Measurements from ENCODE around the gene TRAK1.

The TRAK1 gene

GRCh38 chr3:42153039-42153438, 61.9 kb downstream of the TRAK1 start:
- no peak overlapping the region for H3K18ac ChIP-seq (ENCODE audit: low read depth in 1 of 2, low read length in 2 of 2)
- H3K27me3 ChIP-seq (ENCODE audit: control insufficient read depth in 1 of 2, insufficient read depth in 1 of 2, low read length in 2 of 2) = no peaks in the 10 kb centered on the region
- H3K4ac ChIP-seq (ENCODE audit: low read depth in 1 of 2, low read length in 2 of 2) = no peak overlapping the region
- H3K4me3 ChIP-seq (ENCODE audit: insufficient read depth in 1 of 2, low read depth in 1 of 2, low read length in 2 of 2) = no peak overlapping the region
- no peak overlapping the region for H4K8ac ChIP-seq (ENCODE audit: low read length)
- no peak overlapping the region for H2AFZ ChIP-seq (ENCODE audit: low read depth, low read length)
- peaks cover 0 to 2% of the 10 kb centered on the region in 2 experiments for H3K36me3 ChIP-seq (ENCODE audit: control insufficient read depth in 1 of 2, insufficient read depth in 2 of 2, low read depth in 1 of 2, low read length in 2 of 2)
- H3K14ac ChIP-seq (ENCODE audit: low read length in 2 of 2) = no peak overlapping the region
- H2BK5ac ChIP-seq (ENCODE audit: low read depth, low read length, poor library complexity, severe bottlenecking) = no peak overlapping the region
- WGBS = 79% methylated on average over 3 of the region's 4 CpGs
- H3K4me2 ChIP-seq (ENCODE audit: low read length, poor library complexity, severe bottlenecking) = no peak overlapping the region
- no peak overlapping the region for H2AK5ac ChIP-seq (ENCODE audit: low read length, severe bottlenecking)
- H3K79me1 ChIP-seq (replicated peaks; ENCODE audit: low read length, poor library complexity, severe bottlenecking) = peaks cover 43% of the 10 kb centered on the region
- no peak overlapping the region for H3K23ac ChIP-seq (ENCODE audit: low read length in 2 of 2)
- no peak overlapping the region for H2BK120ac ChIP-seq (ENCODE audit: low read depth, low read length)
- no peak overlapping the region for H3K27ac ChIP-seq (ENCODE audit: low read length, poor library complexity, severe bottlenecking)
- peaks cover 3% of the 10 kb centered on the region for H3K4me1 ChIP-seq (ENCODE audit: control insufficient read depth, insufficient read depth, low read depth, low read length)
- no peak overlapping the region for H2BK12ac ChIP-seq (ENCODE audit: low read length in 2 of 2)
- no peaks in the 10 kb centered on the region for H3K9me3 ChIP-seq (ENCODE audit: control insufficient read depth, low read length)
- no peak overlapping the region for H3K9ac ChIP-seq (ENCODE audit: low read length)
- DNase-seq = no peak
- H2BK15ac ChIP-seq (ENCODE audit: low read depth, poor library complexity, severe bottlenecking) = no peak overlapping the region
- no peak overlapping the region for H4K91ac ChIP-seq (ENCODE audit: low read length)

GRCh38 chr3:42157540-42158538, 66.7 kb downstream of the TRAK1 start:
- Histone ChIP-seq H3K4me2 (ENCODE audit: low read length, poor library complexity, severe bottlenecking) (no peak overlapping the region), H3K14ac (ENCODE audit: low read length in 2 of 2) (no peak overlapping the region), H3K4me3 (ENCODE audit: insufficient read depth in 1 of 2, low read depth in 1 of 2, low read length in 2 of 2) (no peak overlapping the region), H3K27me3 (ENCODE audit: control insufficient read depth in 1 of 2, insufficient read depth in 1 of 2, low read length in 2 of 2) (no peaks in the 10 kb centered on the region), H2AK5ac (ENCODE audit: low read length, severe bottlenecking) (no peak overlapping the region), H2BK5ac (ENCODE audit: low read depth, low read length, poor library complexity, severe bottlenecking) (no peak overlapping the region), H3K9me3 (ENCODE audit: control insufficient read depth, low read length) (no peaks in the 10 kb centered on the region), H3K23ac (ENCODE audit: low read length in 2 of 2) (no peak overlapping the region), H3K27ac (ENCODE audit: low read length, poor library complexity, severe bottlenecking) (no peak overlapping the region), H3K18ac (ENCODE audit: low read depth in 1 of 2, low read length in 2 of 2) (no peak overlapping the region), H3K9ac (ENCODE audit: low read length) (no peak overlapping the region), H4K91ac (ENCODE audit: low read length) (no peak overlapping the region), H2BK15ac (ENCODE audit: low read depth, poor library complexity, severe bottlenecking) (no peak overlapping the region), H2BK12ac (ENCODE audit: low read length in 2 of 2) (no peak overlapping the region), H3K79me1 (replicated peaks; ENCODE audit: low read length, poor library complexity, severe bottlenecking) (peaks cover 35% of the 10 kb centered on the region), H2BK120ac (ENCODE audit: low read depth, low read length) (no peak overlapping the region), H3K4me1 (ENCODE audit: control insufficient read depth, insufficient read depth, low read depth, low read length) (peaks cover 11% of the 10 kb centered on the region), H3K4ac (ENCODE audit: low read depth in 1 of 2, low read length in 2 of 2) (no peak overlapping the region), H2AFZ (ENCODE audit: low read depth, low read length) (no peak overlapping the region), H4K8ac (ENCODE audit: low read length) (no peak overlapping the region), H3K36me3 (ENCODE audit: control insufficient read depth in 1 of 2, insufficient read depth in 2 of 2, low read depth in 1 of 2, low read length in 2 of 2) (no peaks in the 10 kb centered on the region)
- no peak for DNase-seq
- 66% methylated on average over 4 of the region's 8 CpGs for WGBS

- Histone ChIP-seq H3K36me3 (ENCODE audit: control insufficient read depth in 1 of 2, insufficient read depth in 2 of 2, low read depth in 1 of 2, low read length in 2 of 2) (no peaks in the 10 kb centered on the region), H3K18ac (ENCODE audit: low read depth in 1 of 2, low read length in 2 of 2) (peak overlapping the region in 1 of 2 experiments; percentile 21), H2BK12ac (ENCODE audit: low read length in 2 of 2) (no peak overlapping the region), H3K27me3 (ENCODE audit: control insufficient read depth in 1 of 2, insufficient read depth in 1 of 2, low read length in 2 of 2) (no peaks in the 10 kb centered on the region), H4K91ac (ENCODE audit: low read length) (no peak overlapping the region), H3K9me3 (ENCODE audit: control insufficient read depth, low read length) (no peaks in the 10 kb centered on the region), H3K4me1 (ENCODE audit: control insufficient read depth, insufficient read depth, low read depth, low read length) (peaks cover 12% of the 10 kb centered on the region), H2BK15ac (ENCODE audit: low read depth, poor library complexity, severe bottlenecking) (no peak overlapping the region), H2BK120ac (ENCODE audit: low read depth, low read length) (no peak overlapping the region), H3K4me3 (ENCODE audit: insufficient read depth in 1 of 2, low read depth in 1 of 2, low read length in 2 of 2) (no peak overlapping the region), H2AK5ac (ENCODE audit: low read length, severe bottlenecking) (no peak overlapping the region), H3K14ac (ENCODE audit: low read length in 2 of 2) (no peak overlapping the region), H3K9ac (ENCODE audit: low read length) (no peak overlapping the region), H2AFZ (ENCODE audit: low read depth, low read length) (no peak overlapping the region), H3K4ac (ENCODE audit: low read depth in 1 of 2, low read length in 2 of 2) (no peak overlapping the region), H3K4me2 (ENCODE audit: low read length, poor library complexity, severe bottlenecking) (no peak overlapping the region), H3K23ac (ENCODE audit: low read length in 2 of 2) (no peak overlapping the region), H4K8ac (ENCODE audit: low read length) (no peak overlapping the region), H3K27ac (ENCODE audit: low read length, poor library complexity, severe bottlenecking) (no peak overlapping the region), H2BK5ac (ENCODE audit: low read depth, low read length, poor library complexity, severe bottlenecking) (no peak overlapping the region), H3K79me1 (replicated peaks; ENCODE audit: low read length, poor library complexity, severe bottlenecking) (peaks cover 32% of the 10 kb centered on the region)
- no peak for DNase-seq
- WGBS = 61% methylated on average over 8 of the region's 8 CpGs
These were observed 68.0 kb downstream of the TRAK1 start for GRCh38 chr3:42159147-42159546.

GRCh38 chr3:42159706-42160472, 68.7 kb downstream of the TRAK1 start:
- no peak overlapping the region for H2BK120ac ChIP-seq (ENCODE audit: low read depth, low read length)
- no peak overlapping the region for H2BK12ac ChIP-seq (ENCODE audit: low read length in 2 of 2)
- H3K79me1 ChIP-seq (replicated peaks; ENCODE audit: low read length, poor library complexity, severe bottlenecking) = peaks cover 32% of the 10 kb centered on the region
- no peaks in the 10 kb centered on the region for H3K9me3 ChIP-seq (ENCODE audit: control insufficient read depth, low read length)
- H3K4ac ChIP-seq (ENCODE audit: low read depth in 1 of 2, low read length in 2 of 2) = peak overlapping the region in 1 of 2 experiments; percentile 96
- peak; percentile 34 for DNase-seq
- WGBS = 17% methylated on average over 16 of the region's 16 CpGs
- peak overlapping the region; percentile 55 to 88 for H3K18ac ChIP-seq (ENCODE audit: low read depth in 1 of 2, low read length in 2 of 2)
- H3K23ac ChIP-seq (ENCODE audit: low read length in 2 of 2) = no peak overlapping the region
- peak overlapping the region; percentile 76 for H2AFZ ChIP-seq (ENCODE audit: low read depth, low read length)
- peak overlapping the region; percentile 98 for H4K91ac ChIP-seq (ENCODE audit: low read length)
- H3K14ac ChIP-seq (ENCODE audit: low read length in 2 of 2) = no peak overlapping the region
- peak overlapping the region in 1 of 2 experiments; percentile 22 for H3K4me3 ChIP-seq (ENCODE audit: insufficient read depth in 1 of 2, low read depth in 1 of 2, low read length in 2 of 2)
- peak overlapping the region; percentile 66 for H3K4me2 ChIP-seq (ENCODE audit: low read length, poor library complexity, severe bottlenecking)
- no peaks in the 10 kb centered on the region for H3K27me3 ChIP-seq (ENCODE audit: control insufficient read depth in 1 of 2, insufficient read depth in 1 of 2, low read length in 2 of 2)
- no peak overlapping the region for H2AK5ac ChIP-seq (ENCODE audit: low read length, severe bottlenecking)
- H3K9ac ChIP-seq (ENCODE audit: low read length) = no peak overlapping the region
- H3K27ac ChIP-seq (ENCODE audit: low read length, poor library complexity, severe bottlenecking) = peak overlapping the region; percentile 11
- H3K4me1 ChIP-seq (ENCODE audit: control insufficient read depth, insufficient read depth, low read depth, low read length) = peaks cover 14% of the 10 kb centered on the region
- no peak overlapping the region for H2BK5ac ChIP-seq (ENCODE audit: low read depth, low read length, poor library complexity, severe bottlenecking)
- H4K8ac ChIP-seq (ENCODE audit: low read length) = peak overlapping the region; percentile 99
- no peaks in the 10 kb centered on the region for H3K36me3 ChIP-seq (ENCODE audit: control insufficient read depth in 1 of 2, insufficient read depth in 2 of 2, low read depth in 1 of 2, low read length in 2 of 2)
- H2BK15ac ChIP-seq (ENCODE audit: low read depth, poor library complexity, severe bottlenecking) = peak overlapping the region; percentile 60
